GM18517 (cell line): ENCODE results near the gene BCL2L13.

Experiments
- ATAC-seq: cut with Tn5 transposase; IDR thresholded peaks from one replicate; pipeline ENCODE4 v1.9.1; 2021; ENCODE audit warnings: mild to moderate bottlenecking, moderate library complexity; ENCODE audit not compliant: unreplicated experiment

Gene BCL2L13, protein sequence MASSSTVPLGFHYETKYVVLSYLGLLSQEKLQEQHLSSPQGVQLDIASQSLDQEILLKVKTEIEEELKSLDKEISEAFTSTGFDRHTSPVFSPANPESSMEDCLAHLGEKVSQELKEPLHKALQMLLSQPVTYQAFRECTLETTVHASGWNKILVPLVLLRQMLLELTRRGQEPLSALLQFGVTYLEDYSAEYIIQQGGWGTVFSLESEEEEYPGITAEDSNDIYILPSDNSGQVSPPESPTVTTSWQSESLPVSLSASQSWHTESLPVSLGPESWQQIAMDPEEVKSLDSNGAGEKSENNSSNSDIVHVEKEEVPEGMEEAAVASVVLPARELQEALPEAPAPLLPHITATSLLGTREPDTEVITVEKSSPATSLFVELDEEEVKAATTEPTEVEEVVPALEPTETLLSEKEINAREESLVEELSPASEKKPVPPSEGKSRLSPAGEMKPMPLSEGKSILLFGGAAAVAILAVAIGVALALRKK

DNA sequence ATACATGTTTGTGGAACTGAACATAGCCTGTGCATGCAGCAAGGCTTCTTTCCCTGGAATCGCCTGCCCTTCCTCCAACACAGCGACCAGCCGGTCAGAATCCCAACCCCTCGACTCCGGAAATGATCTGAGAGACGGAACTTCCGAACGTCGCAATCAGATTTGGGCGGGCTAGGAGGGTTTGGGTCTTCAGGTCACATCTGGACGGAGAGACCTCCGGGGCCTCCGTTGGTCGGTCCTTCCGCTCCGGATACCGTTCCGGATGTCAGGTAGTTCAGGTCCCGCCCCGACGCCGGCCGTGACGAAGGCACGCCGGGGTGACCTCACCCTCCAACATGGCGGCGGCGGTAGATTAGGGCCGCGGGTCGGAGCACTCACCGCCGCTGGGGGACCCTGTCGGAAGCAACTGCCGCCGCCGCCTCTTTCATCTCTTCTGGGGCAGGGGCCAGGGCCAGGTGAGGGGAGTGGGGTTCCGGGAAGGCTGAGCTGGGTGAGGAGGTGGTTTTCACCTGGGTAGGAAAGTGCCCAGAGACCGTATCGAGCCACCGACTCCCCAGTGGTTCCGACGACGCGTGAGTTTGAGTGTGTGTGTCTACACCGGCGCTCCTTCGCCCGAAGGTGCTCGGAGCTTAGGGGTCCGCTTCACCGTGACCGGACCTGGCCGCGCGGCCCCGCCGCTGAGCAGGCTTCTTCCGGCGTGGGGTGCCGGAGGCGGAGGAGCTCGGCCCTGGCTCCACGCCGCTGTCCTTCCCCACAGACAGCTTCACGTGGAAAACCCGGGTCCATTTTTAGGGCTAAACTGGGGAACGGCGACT lies at the start of gene BCL2L13:
BCL2L13 (plus strand) TSS at position 326 of the 815 bp plus-strand sequence. CDS start 16,955 bp downstream, outside the sequence.
- ATAC-seq: peak; percentile 79

- no peak for ATAC-seq
Measured at GRCh38 chr22:17589810-17590375, 48.7 kb upstream of the BCL2L13 start.

GRCh38 chr22:17590586-17590985 lies 48.0 kb upstream of the BCL2L13 start:
- no peak for ATAC-seq

DNA sequence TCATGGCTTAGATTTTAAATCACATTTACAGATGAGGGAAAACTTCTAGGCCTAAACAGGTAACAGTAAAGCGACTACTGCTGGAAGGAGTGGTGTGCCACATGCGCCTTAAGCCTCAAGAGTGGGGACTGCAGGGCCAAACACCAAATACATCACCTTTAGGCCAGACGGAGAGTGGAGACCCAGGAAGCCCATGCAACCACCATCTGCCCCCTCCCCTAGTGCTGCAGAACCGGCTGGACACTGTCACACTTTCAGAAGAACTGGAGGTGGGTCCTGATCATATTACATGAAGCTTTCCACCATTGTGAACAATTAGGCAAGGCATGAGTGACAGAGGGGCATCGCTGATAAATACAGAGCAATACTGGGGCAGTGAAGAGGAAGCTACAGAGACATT lies 46.4 kb upstream of the BCL2L13 start:
- ATAC-seq: no peak

- ATAC-seq: no peak
Measured at GRCh38 chr22:17596226-17596625, 42.3 kb upstream of the BCL2L13 start.

DNA sequence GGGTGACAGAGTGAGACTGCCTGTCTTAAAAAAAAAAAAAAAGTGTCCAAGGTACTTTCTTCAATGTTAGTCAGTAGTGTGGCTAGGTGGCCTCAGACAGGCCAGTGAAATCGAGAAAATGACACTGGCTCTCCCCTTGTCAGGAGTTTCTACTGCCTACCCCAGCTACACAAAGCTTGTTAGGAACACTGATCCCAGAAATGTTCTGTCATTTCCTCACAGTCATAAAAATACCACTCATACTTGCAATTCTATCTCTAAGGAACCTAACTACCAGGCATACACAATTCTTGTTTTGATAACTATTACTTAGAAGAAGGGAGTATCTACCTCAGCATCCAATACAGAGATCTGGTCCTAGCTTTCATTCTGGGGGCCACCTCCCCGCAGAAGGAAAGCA lies 41.3 kb upstream of the BCL2L13 start:
- ATAC-seq: no peak

DNA sequence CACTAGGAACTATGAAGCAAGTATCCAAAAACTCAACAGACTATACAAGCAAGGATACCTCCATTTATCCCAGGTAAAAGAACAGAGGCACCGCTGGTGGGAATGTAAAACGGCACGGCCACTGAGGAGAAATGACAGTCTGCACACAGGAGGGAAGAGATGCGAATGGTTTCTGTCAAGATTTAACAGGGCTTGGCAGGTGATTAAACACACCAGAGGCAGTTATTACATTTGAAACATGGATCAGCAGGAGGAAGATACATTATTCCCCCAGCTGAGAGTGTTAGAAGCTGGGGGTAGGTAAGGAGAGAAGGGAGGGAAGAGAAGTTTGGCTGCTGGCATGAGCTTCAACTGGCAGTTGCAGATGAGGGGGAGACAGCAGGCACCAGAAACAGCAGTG lies 40.2 kb upstream of the BCL2L13 start:
- ATAC-seq: no peak

GRCh38 chr22:17601031-17601430 lies 37.5 kb upstream of the BCL2L13 start:
- no peak for ATAC-seq

- ATAC-seq: no peak
Measured at GRCh38 chr22:17603668-17604067, 34.9 kb upstream of the BCL2L13 start.

GRCh38 chr22:17606496-17606895 lies 32.1 kb upstream of the BCL2L13 start:
- no peak for ATAC-seq

DNA sequence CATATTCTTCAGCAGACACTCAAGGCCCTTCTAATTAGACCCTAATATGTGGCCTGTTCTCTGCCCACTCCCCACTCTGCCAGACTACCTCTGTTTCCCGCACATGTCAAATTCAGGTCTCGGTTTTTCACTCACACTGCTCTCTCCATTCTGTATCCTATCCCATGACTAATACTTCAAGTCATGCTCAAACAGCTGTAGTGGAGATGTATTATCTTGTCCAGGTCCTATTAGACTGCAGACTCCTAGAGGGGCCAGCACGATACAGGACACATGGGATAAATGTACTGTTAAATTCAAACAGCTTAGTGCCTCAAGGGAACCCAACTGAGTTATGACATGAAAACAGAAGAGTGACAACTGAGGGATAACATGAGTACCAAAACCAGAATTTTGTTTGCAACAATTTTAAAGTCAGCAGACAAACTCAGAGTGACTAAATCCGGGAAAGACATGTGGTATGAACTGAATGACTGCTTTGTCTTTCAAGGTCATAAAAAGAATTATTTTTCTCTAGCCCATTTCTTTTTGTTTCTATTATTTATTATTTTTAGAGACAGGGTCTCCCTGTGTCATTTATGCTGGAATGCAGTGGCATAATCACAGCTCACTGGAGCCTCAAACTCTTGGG lies 30.6 kb upstream of the BCL2L13 start:
- no peak for ATAC-seq

DNA sequence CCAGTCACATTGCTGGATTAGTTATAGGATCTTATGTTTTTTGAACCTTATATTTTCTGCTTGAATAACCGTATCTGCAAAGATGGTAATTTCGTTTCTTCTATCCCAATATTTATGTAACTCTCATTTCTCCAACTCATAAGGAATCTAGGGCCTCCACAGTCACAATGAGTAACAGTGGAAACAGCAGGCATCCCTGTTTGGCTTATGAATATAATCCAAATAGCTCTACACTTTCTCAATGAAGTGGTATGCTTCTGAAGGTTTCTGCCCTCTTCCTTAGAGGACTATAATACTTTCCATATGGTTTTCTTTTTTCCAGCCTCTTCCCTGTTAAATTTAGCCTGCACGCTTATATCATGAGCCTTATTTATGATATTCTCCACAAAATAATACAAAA lies 26.5 kb upstream of the BCL2L13 start:
- no peak for ATAC-seq

DNA sequence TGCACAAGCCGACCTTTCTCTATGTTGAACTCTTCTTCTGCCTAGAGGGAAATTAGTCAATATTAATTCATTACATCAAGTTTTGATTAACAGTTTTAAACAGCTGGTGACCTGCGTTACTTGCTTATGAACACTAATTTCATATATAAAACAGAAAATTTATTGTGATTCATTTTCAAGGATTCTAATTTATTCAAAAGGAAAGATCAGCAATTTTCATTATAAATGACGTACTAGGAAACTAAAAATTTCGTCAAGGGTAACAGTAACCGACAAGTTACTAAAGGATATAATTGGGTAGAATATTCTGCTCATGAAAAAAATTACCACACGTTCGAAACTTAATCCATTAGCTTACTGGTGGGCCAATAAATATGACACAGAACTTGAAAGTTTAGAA lies 25.3 kb upstream of the BCL2L13 start:
- no peak for ATAC-seq

GRCh38 chr22:17627961-17628405 lies 10.6 kb upstream of the BCL2L13 start:
- ATAC-seq: no peak

- ATAC-seq: peak; percentile 91
Measured at GRCh38 chr22:17628406-17629172, 10.0 kb upstream of the BCL2L13 start, which contains the start of gene ATP6V1E1. Gene ATP6V1E1, minus strand, starts transcription at chr22:17628749. Its CDS starts 114 bp downstream, at chr22:17628635.

- ATAC-seq: no peak
Measured at GRCh38 chr22:17629173-17629489, 9.4 kb upstream of the BCL2L13 start.

- no peak for ATAC-seq
Measured at GRCh38 chr22:17629641-17630040, 8.9 kb upstream of the BCL2L13 start.

DNA sequence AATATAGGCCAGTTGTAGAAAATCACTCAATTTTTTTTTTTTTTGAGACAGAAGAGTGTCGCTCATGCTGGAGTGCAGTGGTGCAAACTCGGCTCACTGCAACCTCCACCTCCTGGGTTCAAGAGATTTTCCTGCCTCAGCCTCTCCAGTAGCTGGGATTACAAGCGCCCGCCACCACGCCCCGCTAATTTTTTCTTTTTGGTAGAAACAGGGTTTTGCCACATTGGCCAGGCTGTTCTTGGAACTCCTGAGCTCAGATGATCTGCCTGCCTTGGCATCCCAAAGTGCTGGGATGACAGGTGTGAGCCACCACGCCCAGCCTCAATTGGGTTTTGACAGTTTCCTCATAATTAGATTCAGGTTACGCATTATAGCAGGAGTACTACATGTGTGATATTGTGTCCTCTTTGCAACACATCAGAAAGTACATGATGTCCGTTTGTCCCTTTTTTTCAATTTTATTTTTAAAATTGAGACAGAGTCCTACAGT lies 7.4 kb upstream of the BCL2L13 start:
- ATAC-seq: no peak

- ATAC-seq: no peak
Measured at GRCh38 chr22:17633217-17633997, 5.2 kb upstream of the BCL2L13 start.
